ENCODE measurements around the gene ADGRG7. TPM values are rescaled to one million over a fixed set of nuclear protein-coding genes. Genes with fewer than 3 reads are reported as not detected.
"Not testable (repeated sequence)": the region's sequence is repeated elsewhere in the genome, so short reads cannot be mapped to it uniquely, and the experiment has no call there.

The ADGRG7 gene
- total RNA-seq, result not detected
- long read RNA-seq, donor 1, result 0 reads
- long read RNA-seq, donor 2, result 0 reads

GRCh38 chr3:100609305-100609704 lies at the start of gene ADGRG7:
TSS of gene ADGRG7 (plus strand) at chr3:100609601. CDS start at chr3:100609857, 256 bp downstream.
- DNase-seq (ENCODE audit: low spot score), result no peak
- intact Hi-C loops (cut with DNase I), result loop anchor here in 1 of 2 donors (10.0 kb wide), 1 partner anchor 145 kb away; no protein-coding TSS in a partner anchor

DNA sequence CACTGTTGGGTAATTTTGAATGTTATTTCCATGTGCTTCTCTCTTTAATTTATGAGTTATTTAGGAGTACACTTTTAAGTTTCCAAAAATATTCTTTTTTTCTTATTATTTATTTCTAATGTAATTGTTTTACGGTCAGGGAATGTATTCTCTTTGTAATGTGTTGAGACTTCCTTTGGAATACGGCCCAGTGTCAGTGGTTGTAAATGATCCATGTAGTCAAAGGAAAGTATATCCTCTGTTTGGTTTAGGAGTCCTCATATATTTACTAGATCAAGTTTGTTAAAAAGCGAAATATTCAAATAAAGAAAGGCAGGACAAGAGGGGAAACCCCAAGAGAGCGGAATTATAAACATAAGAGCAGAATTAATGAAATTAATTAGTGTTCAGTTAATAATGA lies 49.0 kb upstream of the ADGRG7 start:
- intact Hi-C loops (cut with DNase I), result no loop called here
- no peak for DNase-seq (ENCODE audit: low spot score)

GRCh38 chr3:100561459-100562158 lies 47.8 kb upstream of the ADGRG7 start:
- intact Hi-C loops (cut with DNase I), result no loop called here
- DNase-seq (ENCODE audit: low spot score), result no peak

DNA sequence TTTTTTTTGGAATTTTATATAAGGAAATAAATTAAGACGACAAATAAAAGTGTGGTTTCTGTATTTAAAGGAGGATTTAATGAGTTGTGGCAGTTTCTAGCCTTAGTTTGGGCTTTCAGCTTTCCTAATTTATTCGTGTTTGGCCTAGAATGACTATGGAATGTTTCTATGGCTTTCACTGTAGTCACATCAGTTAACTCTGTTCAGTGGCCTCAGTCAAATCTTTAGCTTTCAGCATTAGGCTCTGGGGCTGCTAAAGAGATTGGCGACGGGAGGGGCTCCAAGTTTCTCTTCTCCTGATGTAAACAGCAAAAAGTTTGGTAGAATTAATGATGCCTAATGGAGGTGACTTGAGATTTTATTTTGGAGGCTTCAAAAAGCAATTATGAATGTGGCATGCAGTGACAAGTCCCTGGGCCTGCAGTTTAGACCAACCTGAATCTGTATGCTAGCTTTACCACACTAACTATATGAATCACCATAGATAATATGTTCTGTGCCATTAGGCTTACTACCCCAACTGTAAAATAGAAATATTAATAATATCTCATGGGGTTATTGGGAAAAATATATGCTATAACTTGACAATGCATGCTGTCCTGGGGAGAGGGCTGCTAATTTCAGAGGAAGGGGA lies 47.1 kb upstream of the ADGRG7 start:
- intact Hi-C loops (cut with DNase I), result no loop called here

GRCh38 chr3:100563228-100563627 lies 46.2 kb upstream of the ADGRG7 start:
- intact Hi-C loops (cut with DNase I), result no loop called here
- no peak for DNase-seq (ENCODE audit: low spot score)

More for the DNA sequence above, 47.1 kb upstream of the ADGRG7 start:
- DNase-seq (ENCODE audit: low spot score), result no peak

GRCh38 chr3:100563652-100564211 lies 45.7 kb upstream of the ADGRG7 start:
- DNase-seq (ENCODE audit: low spot score), result no peak
- intact Hi-C loops (cut with DNase I), result no loop called here

DNA sequence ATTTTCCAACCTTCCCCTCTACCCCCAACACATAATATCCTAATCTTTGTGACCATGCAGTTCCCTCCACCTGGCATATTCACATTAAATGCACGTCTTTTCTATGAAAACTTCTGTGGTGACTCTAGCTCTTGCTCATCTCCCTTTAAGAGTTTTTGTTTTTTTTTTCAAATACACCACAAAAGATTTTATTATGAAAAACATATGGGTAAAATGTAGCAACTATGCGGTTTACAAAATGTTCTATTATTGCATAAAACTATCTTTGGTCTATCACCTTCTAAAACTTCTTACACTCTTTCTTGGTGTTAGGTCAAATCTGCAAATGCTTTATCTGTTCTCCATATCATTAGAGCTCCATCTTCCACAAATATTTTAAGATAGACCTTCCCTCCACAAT lies 38.6 kb upstream of the ADGRG7 start:
- intact Hi-C loops (cut with DNase I), result no loop called here
- DNase-seq (ENCODE audit: low spot score), result no peak

GRCh38 chr3:100574536-100574935 lies 34.9 kb upstream of the ADGRG7 start:
- intact Hi-C loops (cut with DNase I), result no loop called here
- no peak for DNase-seq (ENCODE audit: low spot score)

DNA sequence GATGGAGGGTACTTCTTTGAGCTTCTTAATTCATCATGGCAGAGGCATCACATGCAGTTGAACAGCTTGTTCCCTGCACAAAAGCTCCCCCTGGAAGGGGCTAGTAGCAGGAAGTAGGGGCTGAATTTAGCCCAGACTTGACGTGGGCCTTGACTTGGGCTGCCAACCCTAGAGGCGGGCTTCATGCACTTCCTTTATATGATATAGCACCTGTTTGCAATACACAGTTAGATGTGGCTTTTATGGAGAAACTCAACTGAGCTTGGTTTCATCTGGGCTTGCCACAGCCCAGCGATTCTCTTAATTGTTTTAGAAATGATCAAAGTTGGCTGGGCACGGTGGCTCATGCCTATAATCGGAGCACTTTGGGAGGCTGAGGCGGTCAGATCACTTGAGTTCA lies 33.7 kb upstream of the ADGRG7 start:
- intact Hi-C loops (cut with DNase I), result no loop called here
- no peak for DNase-seq (ENCODE audit: low spot score)

- no peak for DNase-seq (ENCODE audit: low spot score)
- intact Hi-C loops (cut with DNase I), result no loop called here
These were observed 31.9 kb upstream of the ADGRG7 start for GRCh38 chr3:100577382-100578008.

DNA sequence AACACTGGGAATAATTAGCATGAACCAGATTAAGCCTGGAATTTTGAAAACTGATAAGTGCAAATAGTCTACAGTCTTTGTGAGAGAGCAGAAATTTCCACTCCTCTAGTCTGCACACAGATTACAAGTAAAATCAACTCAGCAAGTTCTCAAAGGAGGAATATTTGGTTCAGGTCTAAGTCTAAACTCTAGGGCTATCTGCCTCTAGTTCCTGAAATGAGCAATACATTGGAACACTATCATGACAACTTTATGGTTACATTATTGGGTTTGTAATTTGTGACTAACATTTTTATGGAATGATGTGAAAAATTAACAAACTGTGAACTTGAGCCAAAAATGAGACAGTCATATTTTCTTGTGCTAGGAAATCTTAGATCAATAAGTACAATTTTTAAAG lies 30.8 kb upstream of the ADGRG7 start:
- DNase-seq (ENCODE audit: low spot score), result no peak
- intact Hi-C loops (cut with DNase I), result no loop called here

DNA sequence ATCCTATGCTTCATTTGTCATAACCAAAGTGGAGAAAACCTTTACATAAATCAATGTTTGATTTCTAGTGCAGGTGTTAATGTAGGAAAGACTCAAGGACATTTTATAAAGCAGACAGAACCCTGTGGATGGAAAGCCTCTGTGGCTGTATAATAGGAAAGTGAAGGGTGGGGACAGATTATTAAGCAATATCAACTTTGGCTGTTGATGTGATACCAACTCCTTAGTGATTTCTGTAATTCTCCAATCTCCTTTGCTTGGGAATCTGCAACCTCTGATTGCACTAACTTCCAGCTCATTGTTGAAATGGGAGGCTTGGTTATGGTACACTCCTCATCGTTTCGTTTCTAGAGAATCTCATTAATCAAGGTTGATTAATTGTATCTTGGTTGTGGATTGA lies 29.3 kb upstream of the ADGRG7 start:
- intact Hi-C loops (cut with DNase I), result loop anchor here in 1 of 2 donors (10.0 kb wide), 1 partner anchor 255 kb away; no protein-coding TSS in a partner anchor
- no peak for DNase-seq (ENCODE audit: low spot score)

DNA sequence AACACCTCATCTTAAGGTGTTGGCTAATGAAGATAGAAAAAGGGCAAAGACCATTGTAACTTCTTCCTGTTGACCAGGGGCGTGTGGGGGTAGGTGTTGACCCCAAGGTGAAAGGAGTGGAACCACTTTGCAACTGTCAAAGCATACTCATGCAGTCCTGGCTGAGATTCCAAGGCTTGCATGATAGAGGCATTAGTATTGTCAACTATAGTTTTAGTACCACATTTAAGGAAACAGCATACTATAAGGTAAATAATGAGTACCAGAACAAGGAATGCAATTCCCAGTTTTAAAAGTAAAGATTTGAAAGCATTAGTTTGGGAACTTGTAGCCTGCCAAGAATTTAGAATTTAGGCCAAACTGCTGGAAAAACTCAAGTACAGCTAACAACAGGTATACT lies 27.8 kb upstream of the ADGRG7 start:
- intact Hi-C loops (cut with DNase I), result loop anchor here in 1 of 2 donors (10.0 kb wide), 1 partner anchor 257 kb away; no protein-coding TSS in a partner anchor
- no peak for DNase-seq (ENCODE audit: low spot score)

- DNase-seq (ENCODE audit: low spot score), result not testable (repeated sequence)
- intact Hi-C loops (cut with DNase I), result loop anchor here in 1 of 2 donors (10.0 kb wide), 1 partner anchor 257 kb away; no protein-coding TSS in a partner anchor
These were observed 27.2 kb upstream of the ADGRG7 start for GRCh38 chr3:100582157-100582556.

- intact Hi-C loops (cut with DNase I), result loop anchor here in 1 of 2 donors (10.0 kb wide), 1 partner anchor 259 kb away; no protein-coding TSS in a partner anchor
- no peak for DNase-seq (ENCODE audit: low spot score)
These were observed 25.2 kb upstream of the ADGRG7 start for GRCh38 chr3:100584101-100584660.

- no peak for DNase-seq (ENCODE audit: low spot score)
- intact Hi-C loops (cut with DNase I), result loop anchor here in 1 of 2 donors (10.0 kb wide), 1 partner anchor 262 kb away; no protein-coding TSS in a partner anchor
These were observed 22.6 kb upstream of the ADGRG7 start for GRCh38 chr3:100586832-100587231.

DNA sequence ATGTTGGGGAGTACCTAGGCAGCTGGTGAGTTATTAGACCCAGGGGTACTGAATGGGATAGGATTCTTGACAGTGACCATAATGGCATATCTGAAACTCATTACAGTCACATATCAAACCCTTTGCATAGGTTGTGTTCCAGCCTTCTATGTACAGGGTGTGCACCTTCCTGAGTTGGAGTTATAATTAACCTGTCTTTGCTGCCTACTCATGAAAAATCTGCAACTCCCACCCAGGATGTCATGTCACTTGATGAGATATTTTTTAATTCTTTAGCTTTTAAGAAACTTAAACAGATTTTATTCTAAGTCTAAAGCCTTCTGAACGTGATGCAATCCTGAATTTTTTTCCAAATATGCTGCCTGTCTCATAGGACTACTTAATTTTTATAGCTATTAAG lies 21.1 kb upstream of the ADGRG7 start:
- no peak for DNase-seq (ENCODE audit: low spot score)
- intact Hi-C loops (cut with DNase I), result loop anchor here in 1 of 2 donors (10.0 kb wide), 1 partner anchor 263 kb away; no protein-coding TSS in a partner anchor

- intact Hi-C loops (cut with DNase I), result loop anchor here in 1 of 2 donors (5.0 kb wide), 1 partner anchor 123 kb away; no protein-coding TSS in a partner anchor
- no peak for DNase-seq (ENCODE audit: low spot score)
These were observed 19.1 kb upstream of the ADGRG7 start for GRCh38 chr3:100590114-100590839.

DNA sequence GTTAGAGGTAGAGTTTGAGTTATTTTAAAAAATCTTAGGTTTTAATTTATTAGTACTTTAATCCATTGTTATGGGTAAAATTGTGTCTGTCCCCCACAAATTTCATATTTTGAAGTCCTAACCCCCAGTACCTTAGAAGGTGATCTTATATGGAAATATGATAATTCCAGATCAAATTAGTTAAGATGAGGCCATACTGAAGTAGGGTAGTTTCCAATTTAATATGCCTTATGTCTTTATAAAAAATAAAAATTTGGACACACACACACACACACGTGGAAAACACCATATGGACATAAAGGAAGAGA lies 18.6 kb upstream of the ADGRG7 start:
- no peak for DNase-seq (ENCODE audit: low spot score)
- intact Hi-C loops (cut with DNase I), result loop anchor here in 1 of 2 donors (5.0 kb wide), 1 partner anchor 123 kb away; no protein-coding TSS in a partner anchor

Measured in posterior vena cava (tissue), 2 donors.